A673 (cell line): ENCODE data around the gene EDEM1. TPM values are rescaled to one million over a fixed set of nuclear protein-coding genes. Genes with fewer than 3 reads are reported as not detected.

ENCODE experiments used
- BruUV-seq: library from RNA; stranded (reverse); fragments of 400-500 nt; replicated peaks from 2 replicates; lab custom pipeline; 2021; lab: Mats Ljungman, UMichigan
- CTCF ChIA-PET: fragments of 300-600 bp; sonication (Branson Sonifier 250); formaldehyde crosslinking; loops from one replicate; lab custom pipeline; 2022; ENCODE audit warnings: antibody characterized with exemption; lab: Charles Lee
- POLR2A ChIA-PET: fragments of 300-600 bp; sonication (Branson Sonifier 250); formaldehyde crosslinking; loops from one replicate; lab custom pipeline; 2022; ENCODE audit warnings: antibody characterized with exemption; ENCODE audit not compliant: low non-redundant PET; lab: Charles Lee
- DNase-seq: peaks from one replicate; pipeline ENCODE4 v3.0.0-alpha.2; 2015; ENCODE audit warnings: low spot score
- H3K27ac ChIP-seq: fragments of 200-600 bp; sonication (generic); 2 replicates; pipeline ENCODE4 v1.5.1; 2016; ENCODE audit warnings: mixed run types, low read depth, mild to moderate bottlenecking, mixed read lengths, antibody characterized with exemption, low read length; ENCODE audit not compliant: poor library complexity, severe bottlenecking
- H3K27me3 ChIP-seq: fragments of 200-600 bp; sonication (generic); replicated peaks from 2 replicates; pipeline ENCODE4 v1.6.1; 2017; ENCODE audit warnings: mixed run types, low read depth, mild to moderate bottlenecking, mixed read lengths, antibody characterized with exemption, low read length; ENCODE audit not compliant: insufficient read depth, poor library complexity
- H3K36me3 ChIP-seq: fragments of 200-600 bp; sonication (generic); 2 replicates; pipeline ENCODE4 v1.6.1; 2016; ENCODE audit warnings: mixed run types, mild to moderate bottlenecking, mixed read lengths, antibody characterized with exemption, low read length; ENCODE audit not compliant: insufficient read depth, poor library complexity, severe bottlenecking
- H3K4me1 ChIP-seq: fragments of 200-600 bp; sonication (generic); 2 replicates; pipeline ENCODE4 v1.6.1; 2017; ENCODE audit warnings: mixed run types, mild to moderate bottlenecking, mixed read lengths, antibody characterized with exemption, low read length; ENCODE audit not compliant: insufficient read depth, poor library complexity, severe bottlenecking
- H3K4me3 ChIP-seq: fragments of 200-600 bp; sonication (generic); 2 replicates; pipeline ENCODE4 v1.5.1; 2016; ENCODE audit warnings: low read depth, mixed run types, mild to moderate bottlenecking, mixed read lengths, low read length; ENCODE audit not compliant: poor library complexity, severe bottlenecking
- H3K9me3 ChIP-seq: fragments of 200-600 bp; sonication (generic); 2 replicates; pipeline ENCODE4 v1.6.1; 2016; ENCODE audit warnings: mixed run types, low read depth, mild to moderate bottlenecking, mixed read lengths, antibody characterized with exemption, low read length; ENCODE audit not compliant: poor library complexity, severe bottlenecking
- EZH2 ChIP-seq: fragments of 200-600 bp; sonication (generic); IDR thresholded peaks from 2 replicates; pipeline ENCODE4 v1.6.1; 2017; ENCODE audit warnings: borderline replicate concordance, low read depth, mild to moderate bottlenecking, mixed read lengths, antibody characterized with exemption, low read length; ENCODE audit not compliant: poor library complexity, severe bottlenecking
- intact Hi-C: fragments of 100-400 bp; cut with micrococcal nuclease; formaldehyde crosslinking; loops from one replicate; pipeline ENCODE4 v1.10.0; 2022; ENCODE audit not compliant: unreplicated experiment
- total RNA-seq: library from RNA; stranded (reverse); gene quantifications from 2 replicates; pipeline ENCODE4 v1.2.3, GENCODE V29; 2021
- TF ChIP-seq, protein P1 (sequence below): fragments of 300-800, 200-600 bp; sonication (generic); conservative IDR thresholded peaks from 2 replicates; pipeline ENCODE4 v1.5.1; 2017; ENCODE audit warnings: low read depth, mild to moderate bottlenecking, antibody characterized with exemption, low read length, moderate library complexity, mixed read lengths

EDEM1 gene
- total RNA-seq, 1 experiment from 2014 or later, result 32.1 TPM

DNA sequence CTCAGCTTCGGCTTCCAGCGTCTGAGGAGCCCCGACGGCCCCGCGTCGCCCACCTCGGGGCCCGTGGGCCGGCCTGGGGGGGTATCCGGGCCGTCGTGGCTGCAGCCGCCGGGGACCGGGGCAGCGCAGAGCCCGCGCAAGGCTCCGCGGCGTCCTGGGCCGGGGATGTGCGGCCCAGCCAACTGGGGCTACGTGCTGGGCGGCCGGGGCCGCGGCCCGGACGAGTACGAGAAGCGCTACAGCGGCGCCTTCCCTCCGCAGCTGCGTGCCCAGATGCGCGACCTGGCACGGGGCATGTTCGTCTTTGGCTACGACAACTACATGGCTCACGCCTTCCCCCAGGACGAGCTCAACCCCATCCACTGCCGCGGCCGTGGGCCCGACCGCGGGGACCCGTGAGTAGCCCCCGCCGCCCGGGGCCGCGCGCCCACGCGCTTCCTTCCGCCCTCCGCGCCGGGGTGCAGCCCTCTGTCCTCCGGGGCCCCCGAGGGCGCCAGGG lies 462 bp downstream of the EDEM1 start:
- H3K4me3 ChIP-seq, result peak overlapping the region; percentile 73
- H3K4me1 ChIP-seq, result peaks cover 11% of the 10 kb centered on the region
- H3K36me3 ChIP-seq, result no peaks in the 10 kb centered on the region
- ChIA-PET CTCF (no interaction called here), POLR2A (no interaction called here)
- BruUV-seq, result no TSS peak
- H3K27ac ChIP-seq, result peak overlapping the region; percentile 97
- no peaks in the 10 kb centered on the region for H3K27me3 ChIP-seq
- DNase-seq, result peak; percentile 44
- TF ChIP-seq, protein P1, sequence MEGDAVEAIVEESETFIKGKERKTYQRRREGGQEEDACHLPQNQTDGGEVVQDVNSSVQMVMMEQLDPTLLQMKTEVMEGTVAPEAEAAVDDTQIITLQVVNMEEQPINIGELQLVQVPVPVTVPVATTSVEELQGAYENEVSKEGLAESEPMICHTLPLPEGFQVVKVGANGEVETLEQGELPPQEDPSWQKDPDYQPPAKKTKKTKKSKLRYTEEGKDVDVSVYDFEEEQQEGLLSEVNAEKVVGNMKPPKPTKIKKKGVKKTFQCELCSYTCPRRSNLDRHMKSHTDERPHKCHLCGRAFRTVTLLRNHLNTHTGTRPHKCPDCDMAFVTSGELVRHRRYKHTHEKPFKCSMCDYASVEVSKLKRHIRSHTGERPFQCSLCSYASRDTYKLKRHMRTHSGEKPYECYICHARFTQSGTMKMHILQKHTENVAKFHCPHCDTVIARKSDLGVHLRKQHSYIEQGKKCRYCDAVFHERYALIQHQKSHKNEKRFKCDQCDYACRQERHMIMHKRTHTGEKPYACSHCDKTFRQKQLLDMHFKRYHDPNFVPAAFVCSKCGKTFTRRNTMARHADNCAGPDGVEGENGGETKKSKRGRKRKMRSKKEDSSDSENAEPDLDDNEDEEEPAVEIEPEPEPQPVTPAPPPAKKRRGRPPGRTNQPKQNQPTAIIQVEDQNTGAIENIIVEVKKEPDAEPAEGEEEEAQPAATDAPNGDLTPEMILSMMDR, result no peak
- no peak for TF ChIP-seq EZH2
- H3K9me3 ChIP-seq, result no peaks in the 10 kb centered on the region
- intact Hi-C loops, result loop anchor here (5.0 kb wide), 1 partner anchor 66 kb away; the partner anchor contains the start of gene ARL8B

GRCh38 chr3:5188419-5189221 lies 1.1 kb downstream of the EDEM1 start:
- Histone ChIP-seq H3K27ac (peak overlapping the region; percentile 97), H3K4me3 (peak overlapping the region; percentile 73), H3K9me3 (no peaks in the 10 kb centered on the region), H3K27me3 (no peaks in the 10 kb centered on the region), H3K4me1 (peaks cover 12% of the 10 kb centered on the region), H3K36me3 (no peaks in the 10 kb centered on the region)
- peak; percentile 63 for DNase-seq
- no peak for TF ChIP-seq EZH2
- TF ChIP-seq, protein P1, result no peak
- CTCF ChIA-PET, result interaction anchor here (0.6 kb wide), 1 partner anchor 63 kb away, joined by 3 read pairs; no protein-coding TSS in a partner anchor
- intact Hi-C loops, result loop anchor here (5.0 kb wide), 1 partner anchor 66 kb away; the partner anchor contains the start of gene ARL8B
- TSS peak; percentile 26 for BruUV-seq
- POLR2A ChIA-PET, result interaction anchor here (0.6 kb wide), 1 partner anchor 526 kb away, joined by 3 read pairs; no protein-coding TSS in a partner anchor

- no TSS peak for BruUV-seq
- peaks cover 6% of the 10 kb centered on the region for H3K36me3 ChIP-seq
- H3K27me3 ChIP-seq, result no peaks in the 10 kb centered on the region
- peak overlapping the region; percentile 73 for H3K4me3 ChIP-seq
- ChIA-PET CTCF (no interaction called here), POLR2A (interaction anchor here (0.5 kb wide), 1 partner anchor 65 kb away, joined by 9 read pairs; no protein-coding TSS in a partner anchor)
- intact Hi-C loops, result no loop called here
- no peaks in the 10 kb centered on the region for H3K9me3 ChIP-seq
- peaks cover 23% of the 10 kb centered on the region for H3K4me1 ChIP-seq
- no peak overlapping the region for H3K27ac ChIP-seq
- no peak for TF ChIP-seq EZH2
- TF ChIP-seq, protein P1, result no peak
- no peak for DNase-seq
These were observed 2.8 kb downstream of the EDEM1 start for GRCh38 chr3:5190147-5190791.
